ENCODE data around the gene ATF4.
A peak's percentile ranks its signal among the peaks of the same experiment; 100 is the strongest.
"Not testable (repeated sequence)": the region's sequence is repeated elsewhere in the genome, so short reads cannot be mapped to it uniquely, and the experiment has no call there.

Gene ATF4

DNA sequence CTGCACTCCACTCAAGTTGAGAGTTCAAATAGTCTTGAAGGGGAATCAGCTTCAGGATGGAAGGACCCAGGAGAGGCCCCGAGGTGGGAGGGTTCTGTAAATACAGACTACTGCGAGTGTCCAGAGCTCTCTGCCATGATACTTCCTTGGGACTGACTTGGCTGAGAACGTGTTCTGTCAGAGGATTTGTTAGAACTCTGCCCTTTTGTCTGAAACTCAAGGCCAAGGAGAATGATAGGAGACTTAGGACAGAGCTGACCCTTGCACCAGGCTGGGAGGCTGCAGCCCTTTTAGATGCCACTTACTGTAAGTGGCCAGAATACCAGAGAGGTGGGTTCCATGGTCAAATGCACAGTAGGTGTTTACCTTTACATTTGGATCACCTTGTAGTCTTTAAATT lies 2.9 kb upstream of the ATF4 start:
- no peak for TF ChIP-seq CTCF (IDR thresholded peaks at IDR 0.05; ENCODE audit: extremely low read depth, insufficient read depth, missing control alignments)
- in situ Hi-C loops (cut with MboI; ENCODE audit: low pct_unique_long_range_greater_than_20kb, low sequenced_read_pairs, unreplicated experiment): no loop called here
- no peak for DNase-seq (ENCODE audit: low spot score)

- DNase-seq (ENCODE audit: low spot score): no peak
- TF ChIP-seq CTCF (IDR thresholded peaks at IDR 0.05; ENCODE audit: extremely low read depth, insufficient read depth, missing control alignments): no peak
- in situ Hi-C loops (cut with MboI; ENCODE audit: low pct_unique_long_range_greater_than_20kb, low sequenced_read_pairs, unreplicated experiment): no loop called here
Measured at GRCh38 chr22:39518144-39518786, 2.1 kb upstream of the ATF4 start.

DNA sequence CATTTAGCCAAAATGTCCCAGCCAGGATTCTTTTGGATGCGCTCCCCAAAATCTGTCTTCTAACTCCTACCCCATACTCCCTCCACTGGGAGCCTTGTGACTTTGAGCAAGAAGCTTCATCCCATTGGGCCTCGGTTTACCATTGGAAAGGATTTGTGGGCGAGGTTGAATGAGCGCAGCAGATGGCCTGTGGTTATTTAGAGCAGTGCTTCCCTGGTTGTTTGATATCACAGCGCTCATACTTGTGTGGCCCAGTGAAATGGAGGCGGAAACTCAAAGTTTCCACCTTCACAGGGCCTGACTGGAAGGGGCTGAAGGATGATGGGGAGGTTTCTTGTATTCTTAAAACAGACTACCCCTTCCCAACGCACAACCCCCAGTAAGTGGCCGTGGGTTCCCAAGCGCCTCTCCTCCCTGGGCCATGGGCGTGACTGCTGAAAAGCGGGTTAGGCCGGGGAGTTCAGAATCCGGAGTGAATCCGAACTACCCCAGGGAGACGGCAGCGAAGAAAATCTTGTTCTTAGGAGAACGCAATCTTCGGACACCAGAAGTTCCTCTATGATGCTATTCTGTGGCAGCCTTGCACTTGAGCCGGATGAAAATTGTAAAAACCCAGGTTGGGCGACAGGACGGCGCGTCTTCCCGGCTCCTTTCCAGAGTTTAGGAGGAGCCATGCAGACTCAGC lies 1.2 kb upstream of the ATF4 start:
- DNase-seq (ENCODE audit: low spot score): peak; percentile 58
- no peak for TF ChIP-seq CTCF (IDR thresholded peaks at IDR 0.05; ENCODE audit: extremely low read depth, insufficient read depth, missing control alignments)
- in situ Hi-C loops (cut with MboI; ENCODE audit: low pct_unique_long_range_greater_than_20kb, low sequenced_read_pairs, unreplicated experiment): no loop called here

GRCh38 chr22:39519681-39520225 lies 609 bp upstream of the ATF4 start:
- in situ Hi-C loops (cut with MboI; ENCODE audit: low pct_unique_long_range_greater_than_20kb, low sequenced_read_pairs, unreplicated experiment): no loop called here

DNA sequence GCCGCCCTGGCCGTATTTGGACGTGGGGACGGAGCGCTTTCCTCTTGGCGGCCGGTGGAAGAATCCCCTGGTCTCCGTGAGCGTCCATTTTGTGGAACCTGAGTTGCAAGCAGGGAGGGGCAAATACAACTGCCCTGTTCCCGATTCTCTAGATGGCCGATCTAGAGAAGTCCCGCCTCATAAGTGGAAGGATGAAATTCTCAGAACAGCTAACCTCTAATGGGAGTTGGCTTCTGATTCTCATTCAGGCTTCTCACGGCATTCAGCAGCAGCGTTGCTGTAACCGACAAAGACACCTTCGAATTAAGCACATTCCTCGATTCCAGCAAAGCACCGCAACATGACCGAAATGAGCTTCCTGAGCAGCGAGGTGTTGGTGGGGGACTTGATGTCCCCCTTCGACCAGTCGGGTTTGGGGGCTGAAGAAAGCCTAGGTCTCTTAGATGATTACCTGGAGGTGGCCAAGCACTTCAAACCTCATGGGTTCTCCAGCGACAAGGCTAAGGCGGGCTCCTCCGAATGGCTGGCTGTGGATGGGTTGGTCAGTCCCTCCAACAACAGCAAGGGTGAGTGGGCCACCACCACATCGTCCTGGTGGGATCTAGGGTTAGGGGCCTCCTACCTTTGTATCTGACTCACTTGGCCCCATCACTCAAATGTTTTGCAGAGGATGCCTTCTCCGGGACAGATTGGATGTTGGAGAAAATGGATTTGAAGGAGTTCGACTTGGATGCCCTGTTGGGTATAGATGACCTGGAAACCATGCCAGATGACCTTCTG lies 934 bp downstream of the ATF4 start:
- DNase-seq (ENCODE audit: low spot score); in situ Hi-C loops (cut with MboI; ENCODE audit: low pct_unique_long_range_greater_than_20kb, low sequenced_read_pairs, unreplicated experiment): not testable (repeated sequence)

More at GRCh38 chr22:39519681-39520225, 609 bp upstream of the ATF4 start:
- peak; percentile 99 for DNase-seq (ENCODE audit: low spot score)
- peak; percentile 59 for TF ChIP-seq CTCF (IDR thresholded peaks at IDR 0.05; ENCODE audit: extremely low read depth, insufficient read depth, missing control alignments)

GRCh38 chr22:39522091-39522490 lies 1.7 kb downstream of the ATF4 start:
- DNase-seq (ENCODE audit: low spot score); in situ Hi-C loops (cut with MboI; ENCODE audit: low pct_unique_long_range_greater_than_20kb, low sequenced_read_pairs, unreplicated experiment): not testable (repeated sequence)

DNA sequence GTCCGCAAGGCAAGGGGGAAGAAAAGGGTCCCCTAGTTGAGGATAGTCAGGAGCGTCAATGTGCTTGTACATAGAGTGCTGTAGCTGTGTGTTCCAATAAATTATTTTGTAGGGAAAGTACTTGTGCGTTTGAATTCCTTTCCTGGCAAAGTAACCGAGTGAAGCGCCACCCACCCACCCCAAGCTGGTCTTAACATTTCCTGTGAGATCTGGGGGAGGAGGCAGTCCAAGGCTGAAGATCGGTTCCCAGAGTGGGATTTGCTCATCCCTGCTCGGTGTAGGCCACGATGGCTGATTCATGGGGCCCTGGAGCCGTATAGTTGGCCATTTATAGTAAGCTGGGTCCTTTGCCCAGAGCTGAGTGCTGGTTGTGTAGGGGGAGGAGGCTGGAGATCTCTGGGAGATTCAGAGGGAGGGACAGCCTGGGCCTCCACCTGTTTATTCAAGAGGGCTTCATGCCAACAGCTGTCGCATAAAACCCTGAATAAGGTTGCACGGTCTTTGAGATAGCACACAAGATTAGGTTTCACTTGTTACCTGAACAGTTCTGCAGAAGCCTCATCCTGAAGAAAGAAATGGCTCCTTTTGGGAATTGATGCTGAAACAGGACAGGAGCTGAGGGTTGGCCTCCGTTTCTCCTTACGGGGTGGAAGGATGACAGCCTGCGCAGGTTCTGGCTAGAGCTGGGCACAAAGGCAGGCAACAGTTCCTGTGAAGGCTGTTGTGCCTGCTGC lies 2.4 kb downstream of the ATF4 start:
- DNase-seq (ENCODE audit: low spot score): peak; percentile 21
- in situ Hi-C loops (cut with MboI; ENCODE audit: low pct_unique_long_range_greater_than_20kb, low sequenced_read_pairs, unreplicated experiment): no loop called here
- no peak for TF ChIP-seq CTCF (IDR thresholded peaks at IDR 0.05; ENCODE audit: extremely low read depth, insufficient read depth, missing control alignments)

Data from GM13977 (cell line).